GM12878 (cell line): Measurements from ENCODE around the gene RBMS1. TPM values are rescaled to one million over a fixed set of nuclear protein-coding genes. Genes with fewer than 3 reads are reported as not detected.
A peak's percentile ranks its signal among the peaks of the same experiment; 100 is the strongest.

ENCODE experiments used
- ATAC-seq: fragments of 200-7000 bp; cut with Tn5 transposase; 3 replicates; pipeline ENCODE4 v1.9.1; 2020; ENCODE audit warnings: mild to moderate bottlenecking, moderate library complexity
- BruUV-seq: library from RNA; stranded (reverse); fragments of 400-500 nt; replicated peaks from 2 replicates; lab custom pipeline; 2021; lab: Mats Ljungman, UMichigan
- CTCF ChIA-PET: fragments of 300-600 bp; sonication (Branson Sonifier 250); formaldehyde crosslinking; extraction: SDS; loops from one replicate; lab custom pipeline; 2021; ENCODE audit warnings: inconsistent platforms; lab: Yijun Ruan, JAX
- POLR2A ChIA-PET: fragments of 350-600 bp; formaldehyde crosslinking; extraction: SDS; loops from one replicate; lab custom pipeline; 2021; ENCODE audit warnings: inconsistent platforms; lab: Charles Lee
- RAD21 ChIA-PET: fragments of 300-600 bp; sonication (Branson Sonifier 250); formaldehyde crosslinking; loops from one replicate; lab custom pipeline; 2023; ENCODE audit warnings: antibody characterized with exemption; ENCODE audit not compliant: unreplicated experiment; lab: Charles Lee
- SMC1A ChIA-PET: fragments of 300-600 bp; sonication (Branson Sonifier 250); formaldehyde crosslinking; loops from one replicate; lab custom pipeline; 2023; ENCODE audit not compliant: unreplicated experiment, uncharacterized antibody; lab: Charles Lee
- DNase-seq: peaks from one replicate; pipeline ENCODE4 v3.0.0-alpha.2; 2011; ENCODE audit warnings: low read depth, low spot score
- FAIRE-seq: peaks from 3 replicates; lab custom pipeline; 2011; peaks lifted over from hg19 to GRCh38; lab: Jason Lieb, UNC
- H2AFZ ChIP-seq: 2 replicates; pipeline ENCODE4 v1.6.0; 2011; ENCODE audit warnings: low read depth, low read length, control low read depth; ENCODE audit not compliant: control insufficient read depth
- H3K27ac ChIP-seq: 2 replicates; pipeline ENCODE4 v1.5.1; 2011; ENCODE audit warnings: control low read depth; ENCODE audit not compliant: control insufficient read depth, insufficient read depth
- H3K27me3 ChIP-seq, 2 experiments: replicated peaks in 1 of 2; 2 replicates each; pipeline versions ENCODE4 v1.6.0 to v1.6.1; 2011; ENCODE audit warnings: low read length in 1 of 2; ENCODE audit not compliant: control insufficient read depth in 2 of 2, insufficient read depth in 2 of 2
- H3K36me3 ChIP-seq, 2 experiments: 2 replicates each; pipeline ENCODE4 v1.5.1; 2011; ENCODE audit warnings: low read length in 1 of 2; ENCODE audit not compliant: control insufficient read depth in 2 of 2, insufficient read depth in 2 of 2
- H3K4me1 ChIP-seq: 2 replicates; pipeline ENCODE4 v1.6.1; 2011; ENCODE audit warnings: mild to moderate bottlenecking, low read length, moderate library complexity, mixed read lengths; ENCODE audit not compliant: control insufficient read depth, insufficient read depth
- H3K4me2 ChIP-seq: 2 replicates; pipeline ENCODE4 v1.6.0; 2011; ENCODE audit warnings: control low read depth; ENCODE audit not compliant: control insufficient read depth, insufficient read depth
- H3K4me3 ChIP-seq: fragments of 200-600 bp; sonication (generic); 2 replicates; pipeline ENCODE4 v1.5.1; 2016
- H3K79me2 ChIP-seq: 2 replicates; pipeline ENCODE4 v1.6.0; 2011; ENCODE audit warnings: low read length; ENCODE audit not compliant: control insufficient read depth, insufficient read depth
- H3K9ac ChIP-seq: 2 replicates; pipeline ENCODE4 v1.8.0; 2011; ENCODE audit warnings: low read length, control low read depth, mixed read lengths; ENCODE audit not compliant: control insufficient read depth, insufficient read depth
- H3K9me3 ChIP-seq: replicated peaks from 3 replicates; pipeline ENCODE4 v1.5.1; 2011; ENCODE audit warnings: mild to moderate bottlenecking, low read length; ENCODE audit not compliant: control insufficient read depth, insufficient read depth
- H4K20me1 ChIP-seq: 2 replicates; pipeline ENCODE4 v1.6.0; 2011; ENCODE audit not compliant: control insufficient read depth, insufficient read depth
- ESRRA ChIP-seq: IDR thresholded peaks from 2 replicates; pipeline ENCODE4 v1.6.1; 2012; ENCODE audit warnings: mild to moderate bottlenecking, low read length, improper control_type of control experiment
- HDAC2 ChIP-seq: fragments of 200-600 bp; sonication (generic); IDR thresholded peaks from 2 replicates; pipeline ENCODE4 v1.6.1; 2017
- NFIC ChIP-seq: IDR thresholded peaks from 2 replicates; pipeline ENCODE4 v1.6.1; 2012; ENCODE audit warnings: low read depth, mild to moderate bottlenecking, inconsistent platforms, low read length, moderate library complexity
- POLR2AphosphoS2 ChIP-seq: IDR thresholded peaks from 2 replicates; pipeline ENCODE4 v1.6.1; 2011; ENCODE audit warnings: low read depth, mild to moderate bottlenecking, low read length, improper control_type of control experiment, moderate library complexity
- RB1 ChIP-seq: fragments of 450-650 bp; formaldehyde crosslinking; IDR thresholded peaks from 2 replicates; pipeline ENCODE4 v1.6.1; 2017; ENCODE audit warnings: mild to moderate bottlenecking, borderline replicate concordance
- RELA ChIP-seq: fragments of 450-650 bp; IDR thresholded peaks from 2 replicates; pipeline ENCODE4 v1.8.0; 2014; ENCODE audit warnings: borderline replicate concordance; ENCODE audit not compliant: partially characterized antibody
- TCF12 ChIP-seq: IDR thresholded peaks from 2 replicates; pipeline ENCODE4 v1.6.1; 2011; ENCODE audit warnings: low read depth, mild to moderate bottlenecking, low read length
- USF1 ChIP-seq: IDR thresholded peaks from 2 replicates; pipeline ENCODE4 v1.6.1; 2011; ENCODE audit warnings: borderline replicate concordance, low read depth, mild to moderate bottlenecking, moderate library complexity, mixed read lengths, low read length; ENCODE audit not compliant: insufficient read depth; ENCODE audit errors: extremely low read length
- WRNIP1 ChIP-seq: IDR thresholded peaks from 2 replicates; pipeline ENCODE4 v1.6.1; 2011; ENCODE audit warnings: low read depth, low read length, improper control_type of control experiment, borderline replicate concordance
- YBX1 ChIP-seq: fragments of 450-650 bp; IDR thresholded peaks from 2 replicates; pipeline ENCODE4 v1.6.1; 2016; ENCODE audit warnings: antibody characterized with exemption
- YY1 ChIP-seq: IDR thresholded peaks from 2 replicates; pipeline ENCODE4 v1.6.1; 2011; ENCODE audit warnings: low read depth, mild to moderate bottlenecking, low read length
- ZBED1 ChIP-seq: IDR thresholded peaks from 2 replicates; pipeline ENCODE4 v1.6.1; 2016; ENCODE audit warnings: borderline replicate concordance
- WGBS: methylation state at CpG from one replicate; pipeline ENCODE4 v1.1.6; 2016; ENCODE audit warnings: low lambda C conversion rate; ENCODE audit not compliant: insufficient replicate concordance, insufficient coverage; ENCODE audit errors: missing lambda C conversion rate; 5-methylcytosine and 5-hydroxymethylcytosine counted together
- in situ Hi-C: fragments of 300-500 bp; cut with MboI; formaldehyde crosslinking; loops from 9 replicates; pipeline ENCODE4 v1.14.3; 2018; ENCODE audit warnings: mixed read lengths
- intact Hi-C: fragments of 100-400 bp; cut with micrococcal nuclease; formaldehyde crosslinking; loops from one replicate; pipeline ENCODE4 v1.14.2; 2022; ENCODE audit not compliant: unreplicated experiment
- polyA plus RNA-seq, 11 experiments: library from polyadenylated mRNA; depleted of rRNA in 4 of 11; unstranded in 6 of 11; stranded (reverse) in 5 of 11; fragments of >200 nt; fragmentation: Nextera tagmentation in 4 of 11; fragmentation: Illumina TruSeq in 1 of 11; extraction: Ambion mirVana in 4 of 11; extraction: Trizol in 1 of 11; gene quantifications; 1 replicate in 1 of 11; 2 replicates in 10 of 11; pipeline versions ENCODE4 v1.2.1 to v1.2.3, GENCODE V29; 2011 to 2016; ENCODE audit warnings: inconsistent platforms in 2 of 11, missing spikeins in 2 of 11, low read depth in 1 of 11
- total RNA-seq, 4 experiments: library from RNA; depleted of rRNA in 3 of 4; stranded (reverse); fragments of >200 nt in 3 of 4; fragmentation: Illumina TruSeq in 1 of 4; extraction: Trizol in 1 of 4; gene quantifications; 2 replicates each; pipeline versions ENCODE4 v1.2.1 to v1.2.3, GENCODE V29; 2013 to 2021
- TF ChIP-seq, protein P1 (sequence below): IDR thresholded peaks from 2 replicates; pipeline ENCODE4 v1.6.1; 2012; ENCODE audit warnings: low read length, inconsistent platforms

The RBMS1 gene
- total and polyA plus RNA-seq, 10 of the 15 experiments (the other 5 are each of a cell fraction or from before 2014, with no cell fraction given), result 0.04 to 0.31 (median 0.17) TPM; not detected in 1

GRCh38 chr2:160408173-160408958 lies 85.2 kb downstream of the RBMS1 start:
- no TSS peak for BruUV-seq
- H3K27me3 ChIP-seq, result peaks cover 0 to 10% of the 10 kb centered on the region in 2 experiments; a peak in 1 of 4 replicates
- ChIA-PET SMC1A (no interaction called here), POLR2A (no interaction called here), CTCF (no interaction called here), RAD21 (no interaction called here)
- 88% methylated on average over 32 of the region's 34 CpGs for WGBS
- ATAC-seq (no peak), FAIRE-seq (no peak), DNase-seq (no peak)
- H4K20me1 ChIP-seq, result no peaks in the 10 kb centered on the region
- no peak overlapping the region for H2AFZ ChIP-seq
- H3K9ac ChIP-seq, result no peak overlapping the region
- H3K4me3 ChIP-seq, result no peak overlapping the region
- no peaks in the 10 kb centered on the region for H3K36me3 ChIP-seq
- H3K4me2 ChIP-seq, result 0 out of 2 replicates have a peak overlapping the region, but pooled peaks have one; percentile 25
- in situ Hi-C loops, result no loop called here
- H3K9me3 ChIP-seq, result no peaks in the 10 kb centered on the region; the same call in 2 of the 3 replicates
- intact Hi-C loops, result no loop called here
- no peak overlapping the region for H3K27ac ChIP-seq
- H3K79me2 ChIP-seq, result no peaks in the 10 kb centered on the region
- H3K4me1 ChIP-seq, result peaks cover 8% of the 10 kb centered on the region
- TF ChIP-seq YBX1, result no peak
- TF ChIP-seq NFIC, result no peak
- TF ChIP-seq POLR2AphosphoS2, result no peak
- no peak for TF ChIP-seq ESRRA
- no peak for TF ChIP-seq YY1
- no peak for TF ChIP-seq WRNIP1
- TF ChIP-seq TCF12, result no peak
- no peak for TF ChIP-seq HDAC2
- no peak for TF ChIP-seq RB1
- TF ChIP-seq, protein P1, sequence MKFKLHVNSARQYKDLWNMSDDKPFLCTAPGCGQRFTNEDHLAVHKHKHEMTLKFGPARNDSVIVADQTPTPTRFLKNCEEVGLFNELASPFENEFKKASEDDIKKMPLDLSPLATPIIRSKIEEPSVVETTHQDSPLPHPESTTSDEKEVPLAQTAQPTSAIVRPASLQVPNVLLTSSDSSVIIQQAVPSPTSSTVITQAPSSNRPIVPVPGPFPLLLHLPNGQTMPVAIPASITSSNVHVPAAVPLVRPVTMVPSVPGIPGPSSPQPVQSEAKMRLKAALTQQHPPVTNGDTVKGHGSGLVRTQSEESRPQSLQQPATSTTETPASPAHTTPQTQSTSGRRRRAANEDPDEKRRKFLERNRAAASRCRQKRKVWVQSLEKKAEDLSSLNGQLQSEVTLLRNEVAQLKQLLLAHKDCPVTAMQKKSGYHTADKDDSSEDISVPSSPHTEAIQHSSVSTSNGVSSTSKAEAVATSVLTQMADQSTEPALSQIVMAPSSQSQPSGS, result no peak
- TF ChIP-seq USF1, result no peak
- no peak for TF ChIP-seq ZBED1
- TF ChIP-seq RELA, result no peak
